ENCODE data around the gene LRRC3C.

LRRC3C gene

DNA sequence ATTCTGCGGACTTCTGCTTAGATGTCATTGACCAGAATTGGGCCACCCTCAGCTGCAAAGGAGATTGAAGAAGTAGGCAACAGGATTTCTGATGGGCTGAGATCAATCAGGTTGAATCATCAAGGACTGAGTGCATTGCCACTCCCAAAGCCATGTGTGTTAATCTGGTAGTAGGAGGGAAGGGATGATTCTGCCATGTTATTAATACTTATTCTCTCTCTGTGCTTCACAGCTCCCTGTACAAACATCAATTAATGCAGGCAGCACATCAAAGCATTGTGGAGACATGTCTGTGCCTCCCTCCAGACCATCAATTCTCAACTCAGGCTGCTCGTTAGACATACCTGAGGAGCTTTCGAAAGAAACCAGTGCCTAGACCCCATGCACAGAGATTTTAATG lies 11.6 kb downstream of the LRRC3C start:
- H3K27me3 ChIP-seq (ENCODE audit: control insufficient read depth, insufficient read depth, low read length), result no peaks in the 10 kb centered on the region
- TF ChIP-seq, protein P1, sequence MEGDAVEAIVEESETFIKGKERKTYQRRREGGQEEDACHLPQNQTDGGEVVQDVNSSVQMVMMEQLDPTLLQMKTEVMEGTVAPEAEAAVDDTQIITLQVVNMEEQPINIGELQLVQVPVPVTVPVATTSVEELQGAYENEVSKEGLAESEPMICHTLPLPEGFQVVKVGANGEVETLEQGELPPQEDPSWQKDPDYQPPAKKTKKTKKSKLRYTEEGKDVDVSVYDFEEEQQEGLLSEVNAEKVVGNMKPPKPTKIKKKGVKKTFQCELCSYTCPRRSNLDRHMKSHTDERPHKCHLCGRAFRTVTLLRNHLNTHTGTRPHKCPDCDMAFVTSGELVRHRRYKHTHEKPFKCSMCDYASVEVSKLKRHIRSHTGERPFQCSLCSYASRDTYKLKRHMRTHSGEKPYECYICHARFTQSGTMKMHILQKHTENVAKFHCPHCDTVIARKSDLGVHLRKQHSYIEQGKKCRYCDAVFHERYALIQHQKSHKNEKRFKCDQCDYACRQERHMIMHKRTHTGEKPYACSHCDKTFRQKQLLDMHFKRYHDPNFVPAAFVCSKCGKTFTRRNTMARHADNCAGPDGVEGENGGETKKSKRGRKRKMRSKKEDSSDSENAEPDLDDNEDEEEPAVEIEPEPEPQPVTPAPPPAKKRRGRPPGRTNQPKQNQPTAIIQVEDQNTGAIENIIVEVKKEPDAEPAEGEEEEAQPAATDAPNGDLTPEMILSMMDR (IDR thresholded peaks at IDR 0.05), result no peak
- no peaks in the 10 kb centered on the region for H3K9me3 ChIP-seq (ENCODE audit: control insufficient read depth, low read length)
- H3K9ac ChIP-seq, result no peak overlapping the region
- H3K36me3 ChIP-seq (ENCODE audit: control insufficient read depth, insufficient read depth, low read length), result no peaks in the 10 kb centered on the region
- no peak overlapping the region for H3K4me3 ChIP-seq (ENCODE audit: low read depth, low read length)
- no peak overlapping the region for H3K27ac ChIP-seq
- H2AFZ ChIP-seq, result no peak overlapping the region
- peaks cover 2% of the 10 kb centered on the region for H3K4me1 ChIP-seq
- no peaks in the 10 kb centered on the region for H3K79me2 ChIP-seq
- no peak overlapping the region for H3K4me2 ChIP-seq (ENCODE audit: low read length)

DNA sequence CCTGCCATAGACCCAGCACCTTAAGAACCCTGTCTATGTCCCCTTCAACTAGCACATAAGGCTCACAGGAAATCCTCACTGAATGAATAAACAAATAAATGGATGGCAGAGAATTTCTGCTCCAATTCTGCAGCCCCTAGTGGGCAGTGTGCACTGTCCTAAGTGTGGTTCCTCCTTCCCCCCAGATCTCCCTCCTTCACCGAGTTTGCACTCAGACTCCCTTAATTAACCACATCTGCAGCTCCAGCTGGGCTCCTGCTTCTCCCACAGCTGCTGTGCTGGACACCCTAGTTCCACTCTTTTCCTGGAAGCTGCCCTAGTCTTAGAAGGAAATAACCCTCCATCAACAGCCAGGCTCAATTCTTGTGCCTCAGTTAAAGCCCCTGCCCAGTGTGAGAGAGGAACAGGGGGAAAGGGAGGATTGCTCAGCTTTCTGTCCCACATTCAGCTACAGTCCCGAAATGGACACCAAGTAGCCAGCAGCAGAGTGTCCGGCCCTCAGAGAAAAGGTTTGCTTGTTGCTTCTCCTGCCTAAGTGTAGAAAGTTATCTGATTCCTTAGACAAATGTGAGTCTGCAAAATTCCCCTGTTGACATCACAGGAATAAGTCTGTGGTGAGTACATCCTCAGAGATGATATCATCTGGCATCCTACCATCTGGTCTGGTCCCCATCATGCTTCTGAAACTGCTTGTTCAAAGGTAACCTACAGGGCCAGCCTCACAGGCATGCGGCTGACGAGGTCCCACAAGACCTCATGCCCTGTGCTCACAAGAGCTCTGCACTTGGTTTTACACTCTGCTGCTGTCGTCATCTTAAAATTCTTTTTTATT lies 12.3 kb downstream of the LRRC3C start:
- Histone ChIP-seq H3K4me3 (ENCODE audit: low read depth, low read length) (no peak overlapping the region), H3K27ac (no peak overlapping the region), H3K4me2 (ENCODE audit: low read length) (no peak overlapping the region), H3K79me2 (no peaks in the 10 kb centered on the region), H2AFZ (no peak overlapping the region), H3K36me3 (ENCODE audit: control insufficient read depth, insufficient read depth, low read length) (no peaks in the 10 kb centered on the region), H3K4me1 (peaks cover 2% of the 10 kb centered on the region), H3K9me3 (ENCODE audit: control insufficient read depth, low read length) (no peaks in the 10 kb centered on the region), H3K9ac (no peak overlapping the region), H3K27me3 (ENCODE audit: control insufficient read depth, insufficient read depth, low read length) (no peaks in the 10 kb centered on the region)
- TF ChIP-seq, protein P1 (IDR thresholded peaks at IDR 0.05), result no peak

DNA sequence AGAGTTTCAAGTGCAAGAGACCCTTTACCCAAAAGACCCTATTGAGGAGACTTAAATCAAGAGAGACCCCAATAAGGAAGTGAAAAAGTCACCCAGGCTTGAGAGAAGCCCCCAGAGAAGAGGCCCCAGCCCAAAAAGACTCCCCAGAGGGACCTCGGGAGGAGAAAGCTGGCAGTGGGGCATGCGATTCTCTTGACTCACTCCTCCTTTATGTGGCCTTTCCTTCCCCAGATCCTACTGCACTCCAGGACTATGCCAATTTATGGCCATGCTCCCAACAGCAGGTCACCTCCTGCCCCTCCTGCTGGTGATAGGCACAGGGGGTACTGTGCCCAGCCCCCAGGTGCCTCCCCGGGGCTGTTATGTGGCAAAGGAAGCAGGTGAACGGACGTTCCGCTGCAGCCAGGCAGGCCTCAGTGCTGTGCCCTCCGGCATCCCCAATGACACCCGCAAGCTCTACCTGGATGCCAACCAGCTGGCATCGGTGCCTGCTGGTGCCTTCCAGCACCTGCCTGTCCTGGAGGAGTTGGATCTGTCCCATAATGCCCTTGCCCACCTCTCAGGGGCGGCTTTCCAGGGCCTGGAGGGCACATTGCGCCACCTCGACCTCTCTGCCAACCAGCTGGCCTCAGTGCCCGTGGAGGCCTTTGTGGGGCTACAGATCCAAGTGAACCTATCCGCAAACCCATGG lies 16.3 kb downstream of the LRRC3C start:
- no peak overlapping the region for H3K27ac ChIP-seq
- no peak overlapping the region for H3K4me2 ChIP-seq (ENCODE audit: low read length)
- TF ChIP-seq, protein P1 (IDR thresholded peaks at IDR 0.05), result no peak
- no peak overlapping the region for H3K9ac ChIP-seq
- H3K9me3 ChIP-seq (ENCODE audit: control insufficient read depth, low read length), result no peaks in the 10 kb centered on the region
- H2AFZ ChIP-seq, result no peak overlapping the region
- H3K79me2 ChIP-seq, result no peaks in the 10 kb centered on the region
- H3K4me3 ChIP-seq (ENCODE audit: low read depth, low read length), result no peak overlapping the region
- no peaks in the 10 kb centered on the region for H3K36me3 ChIP-seq (ENCODE audit: control insufficient read depth, insufficient read depth, low read length)
- H3K27me3 ChIP-seq (ENCODE audit: control insufficient read depth, insufficient read depth, low read length), result no peaks in the 10 kb centered on the region
- peaks cover 2% of the 10 kb centered on the region for H3K4me1 ChIP-seq

DNA sequence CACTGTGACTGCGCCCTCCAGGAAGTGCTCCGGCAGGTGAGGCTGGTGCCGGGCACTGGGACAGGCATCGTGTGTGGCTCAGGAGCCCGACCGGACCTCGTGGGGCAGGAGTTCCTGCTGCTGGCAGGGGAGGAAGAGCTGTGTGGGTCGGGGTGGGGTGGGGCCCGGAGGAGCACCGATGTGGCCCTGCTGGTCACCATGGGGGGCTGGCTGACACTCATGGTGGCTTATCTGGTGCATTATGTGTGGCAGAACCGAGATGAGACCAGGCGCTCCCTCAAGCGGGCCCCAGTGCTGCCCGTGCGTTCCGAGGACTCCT lies 16.8 kb downstream of the LRRC3C start:
- H3K79me2 ChIP-seq, result no peaks in the 10 kb centered on the region
- H3K4me3 ChIP-seq (ENCODE audit: low read depth, low read length), result no peak overlapping the region
- no peak overlapping the region for H3K4me2 ChIP-seq (ENCODE audit: low read length)
- no peak overlapping the region for H3K9ac ChIP-seq
- peaks cover 2% of the 10 kb centered on the region for H3K4me1 ChIP-seq
- no peak overlapping the region for H3K27ac ChIP-seq
- H3K27me3 ChIP-seq (ENCODE audit: control insufficient read depth, insufficient read depth, low read length), result no peaks in the 10 kb centered on the region
- H3K9me3 ChIP-seq (ENCODE audit: control insufficient read depth, low read length), result no peaks in the 10 kb centered on the region
- H3K36me3 ChIP-seq (ENCODE audit: control insufficient read depth, insufficient read depth, low read length), result no peaks in the 10 kb centered on the region
- H2AFZ ChIP-seq, result no peak overlapping the region
- TF ChIP-seq, protein P1 (IDR thresholded peaks at IDR 0.05), result no peak

Data from parathyroid adenoma (tissue), 2 donors.